ENCODE results near the gene ASCL1.
A peak's percentile ranks its signal among the peaks of the same experiment; 100 is the strongest.

Gene ASCL1

GRCh38 chr12:102957339-102958050, at the start of gene ASCL1:
TSS of gene ASCL1 (plus strand) at chr12:102957674. CDS start at chr12:102958245, 571 bp downstream.
- DNase-seq (ENCODE audit: low spot score), result no peak

- no peak for DNase-seq (ENCODE audit: low spot score)
Measured at GRCh38 chr12:102907918-102908317, 49.6 kb upstream of the ASCL1 start.

- no peak for DNase-seq (ENCODE audit: low spot score)
Measured at GRCh38 chr12:102910137-102910536, 47.3 kb upstream of the ASCL1 start.

DNA sequence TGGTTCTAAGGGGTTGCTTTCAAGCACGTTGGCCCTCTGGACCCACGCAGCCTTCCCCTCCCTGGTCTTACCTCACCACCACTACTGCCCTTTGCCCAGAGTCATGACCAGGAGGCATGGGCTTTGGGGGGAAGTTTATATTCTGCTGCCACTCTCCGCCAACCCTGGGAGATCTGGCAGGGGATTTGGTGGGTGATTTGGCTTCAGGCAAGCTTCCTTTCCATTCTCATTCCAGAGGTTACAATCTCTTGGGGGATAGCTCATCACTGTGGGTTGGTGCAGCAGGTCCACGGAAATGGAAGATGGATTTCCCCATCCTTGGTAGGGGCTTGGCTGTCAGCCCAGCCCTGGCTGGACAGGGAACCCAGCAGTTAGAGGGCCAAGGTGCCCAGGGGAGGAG, 46.7 kb upstream of the ASCL1 start:
- no peak for DNase-seq (ENCODE audit: low spot score)

GRCh38 chr12:102911320-102911719, 46.2 kb upstream of the ASCL1 start:
- DNase-seq (ENCODE audit: low spot score), result no peak

DNA sequence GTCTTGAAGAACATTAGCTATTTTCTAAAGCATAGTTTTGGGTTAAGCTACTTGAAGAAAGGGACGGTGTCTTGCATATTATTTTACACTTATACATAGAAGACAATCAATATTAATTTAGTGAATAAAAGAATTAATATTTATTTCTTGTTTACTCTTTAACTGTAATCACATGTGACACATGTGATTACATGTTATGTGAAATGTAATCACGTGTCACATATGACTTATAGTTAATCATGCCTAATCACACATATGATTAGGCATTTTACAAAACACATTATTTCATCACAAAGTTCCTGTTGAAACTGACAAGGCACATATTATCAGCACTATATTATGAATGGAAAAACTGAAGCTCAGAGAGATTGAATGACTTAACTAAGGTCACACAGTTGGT, 45.2 kb upstream of the ASCL1 start:
- no peak for DNase-seq (ENCODE audit: low spot score)

DNA sequence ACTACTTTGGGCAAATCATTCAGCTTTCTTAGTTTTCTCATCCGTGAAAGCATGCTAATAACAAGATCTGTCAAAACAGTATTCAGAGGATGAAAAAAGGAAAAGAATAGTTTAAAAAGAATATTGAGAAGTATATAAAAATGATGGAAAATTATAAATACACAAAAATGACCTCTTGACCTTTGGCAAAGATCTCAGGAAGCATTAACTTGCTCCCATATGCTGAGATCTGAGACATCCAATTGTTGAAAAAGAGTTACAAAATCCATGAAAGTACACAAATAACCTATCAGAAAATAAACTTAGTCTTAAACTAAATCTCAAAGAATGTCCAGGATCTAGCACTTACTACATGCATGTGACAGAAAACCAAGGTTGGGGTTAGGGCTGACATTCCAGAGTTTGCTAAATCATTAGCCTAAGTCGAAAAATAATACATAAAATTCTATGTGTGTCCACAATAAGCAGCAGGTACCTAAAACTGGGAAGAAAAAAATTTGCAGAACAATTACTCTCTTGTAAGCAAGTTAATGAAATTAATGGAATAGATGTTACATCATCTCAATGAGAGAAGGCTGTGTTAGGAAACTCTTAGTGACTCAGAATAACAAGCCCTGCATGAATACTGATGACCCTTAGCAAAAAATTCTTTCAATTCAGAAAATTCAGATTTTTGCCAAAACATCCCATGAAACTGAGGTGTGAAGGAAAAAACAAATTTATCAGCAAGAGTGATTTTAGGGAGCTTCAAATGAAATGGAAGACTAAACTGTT, 43.8 kb upstream of the ASCL1 start:
- no peak for DNase-seq (ENCODE audit: low spot score)

DNA sequence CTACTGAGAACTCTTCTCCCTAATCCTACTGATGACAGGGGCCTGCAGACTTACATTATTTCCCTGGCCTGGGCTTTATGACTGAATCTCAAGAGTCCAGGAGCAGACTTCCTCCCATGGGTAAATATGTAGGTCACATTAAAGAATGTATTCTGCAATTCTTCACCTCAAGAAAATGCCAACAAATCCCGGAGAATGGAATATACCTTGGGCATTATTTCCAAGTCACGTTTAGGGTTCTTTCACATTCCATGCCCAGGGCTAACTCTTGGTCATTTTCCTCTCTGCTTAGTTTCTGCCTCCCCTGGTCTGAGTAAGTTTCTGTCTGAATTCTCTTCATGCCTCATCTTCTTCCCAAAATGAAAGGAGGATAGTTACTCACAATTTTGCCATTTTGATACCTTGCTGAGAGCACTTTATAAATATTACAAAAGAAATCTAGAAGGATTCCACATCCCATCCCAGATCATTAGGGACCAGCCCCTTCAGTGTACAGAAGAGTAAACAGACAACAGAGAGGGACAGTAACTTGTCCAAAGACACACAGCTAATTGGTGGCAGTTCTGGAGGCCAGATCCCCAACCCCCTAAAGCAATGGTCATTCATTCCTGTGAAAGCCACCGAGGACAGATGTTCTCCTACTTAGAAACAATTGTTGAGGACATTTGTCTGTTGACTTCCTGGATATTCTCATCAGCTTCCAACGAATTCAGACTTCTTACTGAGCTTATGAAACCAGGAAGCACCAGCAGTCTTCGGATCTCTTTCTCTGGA, 41.0 kb upstream of the ASCL1 start:
- DNase-seq (ENCODE audit: low spot score), result no peak

GRCh38 chr12:102917026-102917787, 40.3 kb upstream of the ASCL1 start, which contains the start of gene PAH:
TSS of gene PAH (minus strand) at chr12:102917244. CDS start at chr12:102917130, 114 bp downstream.
- DNase-seq (ENCODE audit: low spot score), result peak; percentile 1

DNA sequence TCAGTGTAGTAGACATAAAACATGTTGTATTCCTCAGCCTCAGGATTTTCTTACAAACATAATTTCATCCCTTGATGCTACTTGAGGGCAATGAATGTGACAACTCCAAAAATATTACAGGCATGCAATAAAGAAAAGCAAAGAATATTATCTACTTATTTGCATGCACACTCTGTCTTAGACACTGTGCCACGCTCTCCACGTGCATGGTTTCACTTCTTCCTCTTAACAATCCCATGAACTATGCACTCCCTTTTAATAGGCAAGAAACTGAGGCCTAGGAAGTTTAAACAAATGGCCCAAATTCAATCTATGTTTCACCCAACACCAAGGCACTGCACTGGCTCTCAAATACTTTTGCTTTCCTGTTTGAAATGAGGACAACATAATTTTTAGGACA, 38.6 kb upstream of the ASCL1 start:
- DNase-seq (ENCODE audit: low spot score), result no peak

DNA sequence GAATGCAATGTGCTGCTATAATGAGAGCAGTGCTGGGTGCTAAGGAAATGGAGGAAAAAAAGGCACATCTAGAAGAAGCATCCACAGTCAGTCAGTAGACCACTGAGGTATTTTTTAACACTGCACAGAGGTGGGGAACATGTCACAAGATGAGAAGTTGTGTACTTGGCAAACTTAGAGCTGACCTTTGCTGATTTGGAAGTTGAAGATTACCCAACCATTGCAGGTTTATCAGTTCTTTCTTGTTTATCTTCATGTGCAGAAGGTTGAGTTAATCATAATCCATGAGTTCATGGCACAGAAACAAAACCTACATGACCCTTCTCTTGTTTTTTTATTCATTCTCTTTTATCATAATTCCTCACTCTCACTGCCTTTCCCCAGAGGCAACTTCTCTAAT, 37.2 kb upstream of the ASCL1 start:
- DNase-seq (ENCODE audit: low spot score), result no peak

GRCh38 chr12:102921240-102921639, 36.2 kb upstream of the ASCL1 start:
- no peak for DNase-seq (ENCODE audit: low spot score)

- no peak for DNase-seq (ENCODE audit: low spot score)
Measured at GRCh38 chr12:102927220-102927619, 30.3 kb upstream of the ASCL1 start.

- DNase-seq (ENCODE audit: low spot score), result no peak
Measured at GRCh38 chr12:102933168-102933567, 24.3 kb upstream of the ASCL1 start.

DNA sequence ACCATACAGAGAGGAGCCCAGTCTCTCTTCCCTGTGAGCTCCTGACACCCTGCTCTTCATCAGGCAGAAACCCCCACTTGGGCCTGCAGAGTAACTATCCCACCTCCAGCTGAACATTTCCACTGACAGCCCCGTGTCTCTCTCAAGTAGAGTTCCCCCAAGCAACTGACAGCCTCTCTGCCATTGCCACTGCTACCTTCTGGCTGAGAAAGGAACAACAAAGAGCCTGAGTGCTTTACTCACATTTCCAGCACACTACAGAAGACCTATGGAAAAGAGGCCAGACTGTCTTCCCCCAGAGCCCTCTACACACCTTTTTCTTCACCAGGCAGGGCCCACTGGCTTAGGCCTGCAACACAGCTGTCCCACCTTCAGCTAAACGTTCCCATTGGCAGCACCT, 18.4 kb upstream of the ASCL1 start:
- DNase-seq (ENCODE audit: low spot score), result no peak

- no peak for DNase-seq (ENCODE audit: low spot score)
Measured at GRCh38 chr12:102939670-102940222, 17.7 kb upstream of the ASCL1 start.

DNA sequence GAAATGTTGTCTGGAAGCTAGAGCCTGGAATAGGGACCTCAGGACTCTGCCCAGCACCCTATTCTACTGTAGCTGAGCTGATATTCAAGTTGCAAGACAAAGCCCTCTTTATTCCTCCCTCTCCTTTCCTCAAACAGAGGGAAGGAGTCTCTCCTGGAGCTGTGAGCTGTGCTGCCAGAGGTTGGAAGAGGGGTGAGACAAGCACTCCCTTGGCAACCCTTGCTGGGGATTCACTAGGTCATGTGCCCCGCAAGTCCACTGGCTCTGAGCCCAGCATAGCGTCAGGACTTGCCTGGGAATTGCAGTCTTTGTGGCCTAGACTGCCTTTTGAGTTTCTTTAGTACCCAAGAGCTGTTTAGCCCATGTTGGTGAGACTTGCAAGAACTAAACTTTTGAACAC, 11.4 kb upstream of the ASCL1 start:
- DNase-seq (ENCODE audit: low spot score), result no peak

DNA sequence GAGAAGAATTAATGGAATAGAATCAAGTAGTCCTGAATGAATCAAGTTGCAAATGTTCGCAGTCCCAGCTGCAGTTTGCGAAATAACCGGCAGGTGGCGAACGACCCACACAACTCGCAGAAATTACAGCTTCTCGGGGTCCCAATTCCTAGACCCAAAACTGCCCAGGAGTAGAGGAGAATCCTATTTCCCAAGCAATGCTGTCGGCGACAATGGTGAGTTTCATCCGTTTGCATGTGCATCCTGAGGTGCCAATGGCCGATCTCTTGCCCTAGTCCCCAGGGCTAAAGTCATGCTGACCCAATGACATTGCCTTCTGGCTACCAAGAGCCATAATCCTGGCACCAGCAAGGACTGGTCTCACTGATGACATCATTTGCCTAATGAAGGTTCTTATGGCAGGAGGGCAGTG, 8.5 kb upstream of the ASCL1 start:
- DNase-seq (ENCODE audit: low spot score), result peak; percentile 24

DNA sequence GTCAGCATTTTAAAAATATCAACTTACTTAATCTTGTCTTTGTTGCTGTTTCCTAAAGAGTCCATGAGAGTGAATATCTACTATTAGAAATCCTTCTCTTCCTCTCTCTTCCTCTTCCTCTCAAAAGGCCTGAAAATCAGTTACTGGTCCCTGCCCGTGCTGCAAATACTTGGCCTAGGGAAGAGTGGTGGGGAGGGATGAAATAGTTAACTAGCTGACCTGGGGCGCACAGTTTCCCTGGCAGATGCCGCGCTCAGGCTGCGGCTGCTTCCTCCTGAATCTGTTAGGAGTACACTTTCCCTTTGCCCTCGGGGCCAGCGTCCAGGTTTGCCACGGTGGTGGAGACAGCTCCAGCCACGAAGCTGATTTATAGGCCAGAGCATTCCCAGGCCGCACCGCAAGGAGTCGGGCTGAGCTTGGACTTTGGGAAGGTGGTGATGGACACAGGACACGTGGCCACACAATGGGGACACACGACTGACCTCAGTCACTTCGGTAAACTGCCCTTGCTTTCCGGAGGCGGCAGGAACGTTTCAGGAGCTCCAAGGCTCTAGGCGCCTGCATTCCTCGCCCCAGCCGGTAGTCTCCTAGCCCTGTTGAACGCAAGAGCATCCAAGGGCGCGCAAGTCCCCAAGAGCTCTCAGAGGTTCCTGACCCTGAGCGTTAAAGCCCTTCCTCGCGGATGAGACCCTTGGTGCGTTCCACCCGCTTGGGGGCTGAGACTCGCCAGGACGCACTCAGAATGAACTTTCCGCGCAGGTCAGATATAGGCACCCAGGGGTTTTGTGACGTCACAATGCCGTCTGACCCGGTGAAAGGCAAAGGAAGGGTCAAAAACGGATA, 7.1 kb upstream of the ASCL1 start:
- no peak for DNase-seq (ENCODE audit: low spot score)

DNA sequence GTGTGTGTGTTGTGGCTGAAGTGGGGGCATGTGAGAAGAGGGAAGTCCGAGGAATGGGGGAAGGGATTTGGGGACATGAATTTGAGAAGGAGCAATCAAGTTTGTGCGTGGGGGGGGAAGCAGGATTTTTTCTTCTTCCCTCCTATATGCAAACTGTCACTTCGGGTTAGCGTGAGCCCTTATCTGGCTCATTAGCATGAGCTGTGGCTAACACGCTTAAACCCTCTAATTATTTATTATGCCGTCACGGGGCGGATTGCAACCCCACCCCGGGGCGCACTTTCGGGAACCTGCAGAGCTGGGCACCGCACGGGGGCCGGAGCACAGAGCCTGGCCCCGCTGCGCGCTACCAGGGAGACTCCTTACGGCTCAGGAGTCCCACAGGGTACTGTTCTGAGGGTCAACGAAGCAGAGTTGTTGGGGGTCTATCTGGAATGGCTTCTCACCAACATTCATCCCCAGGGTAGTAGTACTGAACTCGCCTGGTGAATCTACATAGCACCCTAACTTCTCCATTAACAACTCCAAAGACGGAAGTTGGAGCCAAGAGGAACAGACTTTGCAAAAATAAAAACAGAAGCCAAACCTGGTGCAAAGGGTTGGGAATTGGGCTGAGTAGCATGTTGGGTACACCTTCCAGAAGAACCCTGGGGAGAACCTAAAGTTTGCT, 6.4 kb upstream of the ASCL1 start:
- DNase-seq (ENCODE audit: low spot score), result no peak
